Breast epithelium (tissue), 4 donors: ENCODE data around the gene PNMA8A. TPM values are rescaled to one million over a fixed set of nuclear protein-coding genes. Genes with fewer than 3 reads are reported as not detected.

Source experiments
- DNase-seq, 2 donors: peaks; one replicate each; pipeline ENCODE4 v3.0.0-alpha.2; 2019; ENCODE audit warnings: low spot score in 2 of 2
- H3K27ac ChIP-seq, 2 donors: fragments of 200-600 bp; sonication (generic) in 1 of 2; one replicate each; pipeline ENCODE4 v1.5.1; 2016 to 2019; ENCODE audit warnings: mild to moderate bottlenecking in 1 of 2
- H3K27me3 ChIP-seq, 2 donors: fragments of 200-600 bp; sonication (generic) in 1 of 2; one replicate each; pipeline versions ENCODE4 v1.5.1 to v1.6.0; 2017 to 2019; ENCODE audit warnings: control low read depth in 1 of 2, mild to moderate bottlenecking in 1 of 2
- H3K36me3 ChIP-seq: fragments of 200-600 bp; one replicate; pipeline ENCODE4 v1.5.1; 2019
- H3K4me1 ChIP-seq, 2 donors: fragments of 200-600 bp; sonication (generic); one replicate each; pipeline ENCODE4 v1.5.1; 2016 to 2019; ENCODE audit warnings: control low read depth in 1 of 2
- H3K4me3 ChIP-seq, 3 donors: fragments of 200-600 bp; sonication (generic); 1 replicate in 2 of 3; 2 replicates in 1 of 3; pipeline ENCODE4 v1.5.1; 2016 to 2019; ENCODE audit warnings: mild to moderate bottlenecking in 3 of 3, moderate library complexity in 2 of 3
- H3K9me3 ChIP-seq, 2 donors: fragments of 200-600 bp; sonication (generic) in 1 of 2; one replicate each; pipeline ENCODE4 v1.5.1; 2016 to 2019; ENCODE audit warnings: control low read depth in 1 of 2
- POLR2A ChIP-seq: fragments of 450-650 bp; IDR thresholded peaks from one replicate; pipeline ENCODE4 v1.6.1; 2016; ENCODE audit warnings: antibody characterized with exemption, mild to moderate bottlenecking, moderate library complexity
- POLR2AphosphoS5 ChIP-seq, 3 donors: sonication (generic); formaldehyde crosslinking; IDR thresholded peaks; one replicate each; pipeline ENCODE4 v1.6.1; 2017; ENCODE audit warnings: antibody characterized with exemption in 3 of 3
- intact Hi-C: fragments of 100-400 bp; cut with DNase I; formaldehyde crosslinking; loops from one replicate; pipeline ENCODE4 v1.15.1; 2023; ENCODE audit warnings: low total_unique reads
- total RNA-seq, 3 donors: library from RNA; depleted of rRNA; stranded (reverse); fragments of >200 nt; gene quantifications; one replicate each; pipeline ENCODE4 v1.1.0, GENCODE V29; 2016
- TF ChIP-seq, protein P1 (sequence below), 3 donors: fragments of 450-650 bp; IDR thresholded peaks; one replicate each; pipeline ENCODE4 v1.5.1; 2016 to 2017; ENCODE audit warnings: antibody characterized with exemption in 3 of 3, mild to moderate bottlenecking in 3 of 3, moderate library complexity in 3 of 3

PNMA8A gene
- total RNA-seq, 3 donors from 2014 or later: 0.80 to 8.8 (median 2.3) TPM

DNA sequence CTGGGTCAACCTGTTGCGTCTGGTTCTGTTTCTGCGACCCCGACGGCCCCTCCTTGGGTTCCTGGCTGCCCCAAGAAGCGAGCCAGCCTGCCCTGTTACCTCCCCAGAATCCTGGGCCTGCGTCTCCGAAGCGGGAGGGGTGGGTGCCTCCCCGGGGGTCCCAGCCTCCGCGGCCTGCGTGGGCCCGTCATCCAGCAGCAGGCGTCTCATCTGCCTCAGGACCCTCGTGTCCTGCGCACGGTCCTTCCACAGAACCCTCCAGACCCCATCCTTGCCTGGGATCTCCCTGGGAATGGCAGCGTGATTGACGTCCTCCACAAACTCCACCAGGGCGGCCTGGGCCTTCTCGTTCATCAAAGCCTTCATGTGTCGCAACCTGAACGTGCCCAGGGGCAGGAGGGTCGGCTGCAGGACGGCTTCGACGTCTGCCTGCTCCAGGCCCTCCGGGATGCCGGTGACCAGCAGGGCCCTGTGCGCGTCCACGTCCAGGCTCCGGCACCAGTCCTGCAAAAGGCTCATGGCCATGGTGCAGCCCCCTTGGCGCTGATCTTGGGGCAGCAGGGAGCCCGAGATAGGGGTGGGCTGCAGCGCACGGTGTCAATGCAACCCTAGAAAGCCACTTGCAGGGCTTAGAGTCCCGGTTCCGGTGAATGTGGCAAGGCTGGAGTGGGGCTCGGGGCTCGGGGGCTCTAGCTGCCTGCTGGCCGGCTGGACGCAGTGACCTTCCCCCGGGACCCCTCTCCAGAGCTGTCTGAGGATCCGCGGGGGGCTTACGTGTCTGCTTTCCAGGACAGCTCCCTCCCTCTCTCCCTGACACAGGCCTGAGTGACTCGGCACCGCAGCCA, 23.8 kb upstream of the PNMA8A start:
- H3K27me3 ChIP-seq: peaks cover 0 to 3% of the 10 kb centered on the region in 2 donors
- H3K36me3 ChIP-seq: no peaks in the 10 kb centered on the region
- TF ChIP-seq POLR2AphosphoS5 (IDR thresholded peaks at IDR 0.05) (no peak), POLR2A (no peak)
- TF ChIP-seq, protein P1, sequence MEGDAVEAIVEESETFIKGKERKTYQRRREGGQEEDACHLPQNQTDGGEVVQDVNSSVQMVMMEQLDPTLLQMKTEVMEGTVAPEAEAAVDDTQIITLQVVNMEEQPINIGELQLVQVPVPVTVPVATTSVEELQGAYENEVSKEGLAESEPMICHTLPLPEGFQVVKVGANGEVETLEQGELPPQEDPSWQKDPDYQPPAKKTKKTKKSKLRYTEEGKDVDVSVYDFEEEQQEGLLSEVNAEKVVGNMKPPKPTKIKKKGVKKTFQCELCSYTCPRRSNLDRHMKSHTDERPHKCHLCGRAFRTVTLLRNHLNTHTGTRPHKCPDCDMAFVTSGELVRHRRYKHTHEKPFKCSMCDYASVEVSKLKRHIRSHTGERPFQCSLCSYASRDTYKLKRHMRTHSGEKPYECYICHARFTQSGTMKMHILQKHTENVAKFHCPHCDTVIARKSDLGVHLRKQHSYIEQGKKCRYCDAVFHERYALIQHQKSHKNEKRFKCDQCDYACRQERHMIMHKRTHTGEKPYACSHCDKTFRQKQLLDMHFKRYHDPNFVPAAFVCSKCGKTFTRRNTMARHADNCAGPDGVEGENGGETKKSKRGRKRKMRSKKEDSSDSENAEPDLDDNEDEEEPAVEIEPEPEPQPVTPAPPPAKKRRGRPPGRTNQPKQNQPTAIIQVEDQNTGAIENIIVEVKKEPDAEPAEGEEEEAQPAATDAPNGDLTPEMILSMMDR (IDR thresholded peaks at IDR 0.05): no peak
- H3K27ac ChIP-seq: peak overlapping the region; percentile 29 to 38
- intact Hi-C loops: loop anchor here (5.0 kb wide), 1 partner anchor 442 kb away; no protein-coding TSS in a partner anchor
- DNase-seq: no peak
- H3K4me3 ChIP-seq: peak overlapping the region; percentile 25 to 64 (median 45)
- no peaks in the 10 kb centered on the region for H3K9me3 ChIP-seq
- peaks cover 0 to 10% of the 10 kb centered on the region in 2 donors for H3K4me1 ChIP-seq

DNA sequence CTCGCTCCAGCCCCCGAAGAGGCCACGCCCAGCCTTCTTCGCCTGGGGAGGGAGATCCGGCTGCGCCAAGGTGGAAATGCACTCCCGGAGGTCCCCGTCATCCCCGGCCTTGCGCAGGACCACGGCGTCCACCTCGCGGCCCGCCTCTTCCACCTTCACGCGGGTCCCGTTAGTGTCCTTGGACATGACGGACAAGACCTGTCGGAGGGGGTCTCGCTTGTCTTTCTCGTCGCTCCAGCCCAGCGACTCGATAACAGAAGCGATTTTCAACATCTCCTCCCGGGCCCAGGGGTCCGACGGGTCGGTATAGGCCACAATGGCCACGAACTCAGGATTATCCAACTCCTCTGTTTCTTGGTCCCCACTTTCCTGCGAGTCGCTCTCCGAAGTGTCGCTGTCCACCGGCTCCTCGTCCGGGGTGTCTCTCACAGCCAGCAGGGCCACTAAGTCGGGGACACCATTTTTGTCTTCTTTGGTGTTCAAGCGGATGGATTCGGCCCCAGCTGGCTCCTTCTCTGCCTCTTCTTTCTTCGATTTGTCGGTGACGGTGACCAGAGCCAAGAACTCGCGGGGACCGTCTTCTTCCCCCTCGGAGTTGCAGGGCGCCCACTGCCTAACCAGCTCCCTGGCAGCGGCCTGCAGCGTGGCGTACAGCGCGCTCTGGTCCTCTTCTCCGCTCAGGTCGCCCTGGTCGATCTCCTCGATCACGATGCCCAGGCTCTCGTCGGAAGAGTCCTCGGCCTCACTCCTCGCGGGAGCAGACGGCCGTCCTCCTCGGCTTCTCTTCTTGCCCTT, 23.0 kb upstream of the PNMA8A start:
- Histone ChIP-seq H3K27ac (peak overlapping the region; percentile 83 to 91), H3K4me3 (peak overlapping the region; percentile 48 to 79 (median 57)), H3K9me3 (no peaks in the 10 kb centered on the region), H3K36me3 (no peaks in the 10 kb centered on the region), H3K27me3 (peaks cover 0 to 3% of the 10 kb centered on the region in 2 donors), H3K4me1 (peaks cover 0 to 10% of the 10 kb centered on the region in 2 donors)
- intact Hi-C loops: loop anchor here (5.0 kb wide), 1 partner anchor 443 kb away; no protein-coding TSS in a partner anchor
- no peak for DNase-seq
- TF ChIP-seq POLR2A: no peak
- TF ChIP-seq POLR2AphosphoS5 (IDR thresholded peaks at IDR 0.05): no peak

- no peaks in the 10 kb centered on the region for H3K9me3 ChIP-seq
- H3K4me3 ChIP-seq: peak overlapping the region; percentile 48 to 79 (median 57)
- peaks cover 0 to 3% of the 10 kb centered on the region in 2 donors for H3K27me3 ChIP-seq
- no peak for DNase-seq
- peak overlapping the region; percentile 83 to 91 for H3K27ac ChIP-seq
- H3K4me1 ChIP-seq: peaks cover 0 to 10% of the 10 kb centered on the region in 2 donors
- intact Hi-C loops: loop anchor here (5.0 kb wide), 1 partner anchor 444 kb away; no protein-coding TSS in a partner anchor
- no peaks in the 10 kb centered on the region for H3K36me3 ChIP-seq
- TF ChIP-seq POLR2AphosphoS5 (IDR thresholded peaks at IDR 0.05): peak in 1 of 3 donors; percentile 8
- TF ChIP-seq, protein P1 (IDR thresholded peaks at IDR 0.05): no peak
These were observed 22.1 kb upstream of the PNMA8A start for GRCh38 chr19:46493236-46494145.

DNA sequence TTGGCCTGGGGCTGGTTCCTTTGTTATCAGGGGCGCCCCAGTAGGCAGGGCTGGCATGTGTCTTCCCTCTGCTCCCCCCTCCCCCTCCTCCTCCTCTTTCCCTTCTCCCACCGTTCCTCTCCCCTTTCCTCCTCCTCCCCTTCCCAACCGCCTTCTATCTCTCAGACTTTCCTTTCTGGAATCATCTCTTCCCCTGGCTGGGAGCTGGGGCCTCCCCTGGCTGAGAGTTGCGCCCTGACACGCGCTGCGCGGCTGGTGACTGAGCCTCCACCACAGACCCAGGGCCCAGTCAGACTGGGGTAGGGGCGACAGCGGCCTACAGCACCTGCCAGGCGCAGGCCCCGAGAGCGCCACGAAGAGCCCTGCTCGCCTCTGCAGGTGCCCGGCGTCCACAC, 21.5 kb upstream of the PNMA8A start:
- peaks cover 0 to 3% of the 10 kb centered on the region in 2 donors for H3K27me3 ChIP-seq
- H3K9me3 ChIP-seq: no peaks in the 10 kb centered on the region
- intact Hi-C loops: loop anchor here (5.0 kb wide), 1 partner anchor 444 kb away; no protein-coding TSS in a partner anchor
- TF ChIP-seq POLR2AphosphoS5 (IDR thresholded peaks at IDR 0.05) (peak in 1 of 3 donors; percentile 14), POLR2A (no peak)
- H3K4me1 ChIP-seq: peaks cover 0 to 10% of the 10 kb centered on the region in 2 donors
- peak overlapping the region; percentile 83 to 91 for H3K27ac ChIP-seq
- H3K4me3 ChIP-seq: peak overlapping the region; percentile 48 to 79 (median 57)
- H3K36me3 ChIP-seq: no peaks in the 10 kb centered on the region
- DNase-seq: no peak

GRCh38 chr19:46491975-46492682, 20.8 kb upstream of the PNMA8A start:
- Histone ChIP-seq H3K9me3 (no peaks in the 10 kb centered on the region), H3K27me3 (peaks cover 0 to 3% of the 10 kb centered on the region in 2 donors), H3K4me1 (peaks cover 5 to 10% of the 10 kb centered on the region in 2 donors), H3K27ac (peak overlapping the region; percentile 83 to 91), H3K36me3 (no peaks in the 10 kb centered on the region), H3K4me3 (peak overlapping the region in 1 of 3 donors; percentile 79)
- intact Hi-C loops: loop anchor here (5.0 kb wide), 1 partner anchor 445 kb away; no protein-coding TSS in a partner anchor
- no peak for DNase-seq
- TF ChIP-seq, protein P1 (IDR thresholded peaks at IDR 0.05): no peak
- TF ChIP-seq POLR2AphosphoS5 (IDR thresholded peaks at IDR 0.05) (no peak), POLR2A (no peak)
